ENCODE data around the gene NKG7.
A peak's percentile ranks its signal among the peaks of the same experiment; 100 is the strongest.

- TF ChIP-seq CTCF (IDR thresholded peaks at IDR 0.05) (peak in 4 of 12 donors; percentile 10 to 27 (median 16)), POLR2A (IDR thresholded peaks at IDR 0.05) (no peak)
These were observed 21.8 kb upstream of the NKG7 start for GRCh38 chr19:51394050-51394836.
